CD4-positive, alpha-beta T cell treated with Interleukin-1 beta for 1 hour (primary cell): Measurements from ENCODE around the gene ABCD1.
A peak's percentile ranks its signal among the peaks of the same experiment; 100 is the strongest.

Experiments used
- DNase-seq, 2 donors: peaks; one replicate each; pipeline ENCODE4 v3.0.0-alpha.2; 2020 to 2022

The ABCD1 gene

DNA sequence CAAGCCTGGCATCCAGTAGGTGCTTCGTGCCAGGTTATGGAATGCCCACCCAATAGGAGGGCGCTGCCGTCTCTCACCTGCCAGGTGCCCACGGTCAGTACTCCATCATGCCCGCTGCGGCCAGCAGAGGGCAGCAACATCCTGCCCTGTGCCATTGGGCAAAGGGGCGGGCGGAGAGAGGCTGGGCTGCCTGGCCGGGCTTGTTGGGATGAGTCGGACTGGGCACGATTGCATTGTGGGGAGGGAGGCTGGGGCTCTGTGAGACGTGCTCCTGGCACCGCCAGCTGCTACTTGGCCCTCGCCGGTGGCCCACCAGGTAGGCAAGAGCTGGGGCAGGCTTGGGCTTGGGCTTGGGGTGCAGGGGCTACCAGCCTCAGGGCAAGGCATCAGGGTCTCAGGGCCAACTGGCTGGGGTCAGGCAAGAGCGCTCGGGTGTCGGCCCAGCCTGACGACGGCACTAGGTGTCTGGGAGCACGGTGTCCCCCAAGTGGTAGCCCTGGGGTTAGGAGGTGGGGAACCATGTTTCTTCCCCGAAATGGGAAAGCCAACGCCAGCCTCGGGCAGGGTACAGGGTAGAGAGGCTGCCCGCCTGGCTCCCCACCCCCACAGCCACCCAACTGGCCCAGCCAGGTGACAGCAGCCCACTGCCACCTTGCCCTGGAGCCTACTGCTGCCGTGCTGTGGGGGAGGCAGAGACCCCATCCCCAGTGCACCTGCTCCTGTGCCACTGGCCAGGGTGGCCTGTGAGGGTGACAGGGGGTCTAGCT is 39.5 kb downstream of the ABCD1 start, which contains the start of gene PLXNB3:
TSS of gene PLXNB3 (plus strand) at position 261 of the 767 bp plus-strand sequence. CDS start 1,287 bp downstream, outside the sequence.
- peak; percentile 75 to 78 for DNase-seq

DNA sequence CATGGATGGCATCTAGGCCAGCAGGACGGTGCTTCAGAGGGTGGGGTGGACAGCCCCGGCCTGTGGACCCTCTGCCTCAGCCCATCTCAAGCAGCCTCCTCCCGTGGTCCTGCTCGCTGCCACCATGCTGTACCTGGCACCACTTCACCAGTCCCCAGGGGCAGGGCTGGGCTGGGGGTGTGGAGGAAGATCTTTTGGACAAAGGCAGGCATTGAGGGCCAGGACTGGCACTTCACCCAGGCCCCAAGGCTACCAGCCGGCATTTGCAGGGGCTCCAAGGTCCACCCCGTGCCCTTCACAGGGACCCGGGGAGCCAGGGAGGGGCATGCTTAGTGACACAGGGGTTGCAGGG is 40.1 kb downstream of the ABCD1 start:
- no peak for DNase-seq

DNA sequence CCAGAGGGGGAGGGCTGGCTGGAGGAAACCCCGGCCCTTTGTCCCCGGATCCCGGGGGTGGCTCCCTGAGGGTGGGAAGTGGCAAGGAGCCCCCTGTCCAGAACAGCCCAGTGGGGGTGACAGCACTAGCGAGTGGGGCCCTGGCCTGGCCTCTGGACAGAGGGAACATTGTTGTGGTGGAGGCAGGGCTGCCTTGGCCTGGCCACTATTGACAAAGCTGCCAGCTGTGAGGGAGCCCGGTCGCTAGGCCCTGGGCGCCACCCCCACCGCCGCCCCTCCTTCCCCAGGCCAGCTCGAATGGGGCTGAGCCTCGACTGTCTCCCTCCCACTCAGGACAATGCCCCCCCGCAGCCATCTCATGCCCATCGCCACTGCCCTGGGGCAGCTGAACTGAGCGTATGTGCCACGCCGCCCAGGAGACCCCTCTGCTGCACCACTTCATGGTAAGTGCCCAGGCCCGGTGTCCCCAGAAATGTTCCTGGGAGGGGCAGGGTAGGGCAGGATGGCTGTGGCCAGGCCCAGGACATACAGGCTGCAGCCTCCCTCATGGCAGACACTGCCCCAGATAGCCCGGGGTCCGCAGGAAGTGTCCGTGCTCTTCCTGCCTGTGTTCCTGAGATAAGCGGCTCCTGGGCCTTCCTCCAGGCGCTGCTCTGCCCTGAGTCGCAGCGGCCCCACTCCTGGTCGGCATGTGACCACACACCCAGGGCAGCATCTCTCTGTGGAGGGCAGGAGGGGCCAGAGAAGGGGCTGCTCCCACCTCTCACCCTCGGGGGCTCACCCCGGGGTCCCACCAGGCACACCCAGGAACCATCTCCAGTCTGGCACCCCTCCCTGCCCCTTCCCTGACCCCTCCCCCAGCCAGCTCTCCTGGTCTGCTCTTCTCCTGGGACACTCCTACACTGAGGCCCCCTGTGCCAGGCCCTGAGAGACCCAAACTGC is 40.8 kb downstream of the ABCD1 start:
- DNase-seq: no peak

DNA sequence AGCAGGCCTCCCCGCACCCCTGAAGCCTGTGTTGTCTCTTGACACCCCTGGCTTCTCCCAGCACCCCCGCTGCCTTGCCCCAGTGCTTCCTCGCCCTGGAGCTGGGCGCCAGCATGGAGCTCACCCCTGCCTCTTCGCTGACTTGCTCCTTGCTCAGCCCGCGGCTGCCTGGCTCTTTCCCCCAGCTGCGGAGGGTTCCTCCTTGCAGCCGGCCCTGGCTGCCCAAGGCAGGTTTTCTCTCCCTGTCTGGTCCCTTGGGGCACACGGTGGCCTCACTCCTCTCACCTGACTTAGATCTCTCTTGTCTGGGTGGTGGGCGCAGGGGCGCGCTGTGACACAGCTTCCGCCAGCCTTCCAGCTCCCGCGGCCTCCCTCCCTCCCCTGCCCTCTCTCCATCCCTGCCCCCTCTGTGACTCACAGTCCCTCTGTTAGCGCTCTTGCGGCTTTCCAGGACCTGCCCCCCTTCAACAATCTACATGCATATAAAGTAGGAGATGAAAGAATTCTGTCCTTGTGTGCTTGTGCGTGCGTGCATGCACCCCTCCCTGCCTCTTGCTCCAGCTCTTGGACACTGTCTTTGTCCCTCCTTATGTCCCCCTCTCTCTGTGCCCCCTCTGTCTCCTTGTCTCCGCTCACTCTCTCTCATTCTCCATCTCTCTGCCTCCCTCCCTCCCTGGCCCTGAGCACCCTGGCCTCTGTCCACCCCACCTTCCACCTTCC is 41.6 kb downstream of the ABCD1 start:
- no peak for DNase-seq

DNA sequence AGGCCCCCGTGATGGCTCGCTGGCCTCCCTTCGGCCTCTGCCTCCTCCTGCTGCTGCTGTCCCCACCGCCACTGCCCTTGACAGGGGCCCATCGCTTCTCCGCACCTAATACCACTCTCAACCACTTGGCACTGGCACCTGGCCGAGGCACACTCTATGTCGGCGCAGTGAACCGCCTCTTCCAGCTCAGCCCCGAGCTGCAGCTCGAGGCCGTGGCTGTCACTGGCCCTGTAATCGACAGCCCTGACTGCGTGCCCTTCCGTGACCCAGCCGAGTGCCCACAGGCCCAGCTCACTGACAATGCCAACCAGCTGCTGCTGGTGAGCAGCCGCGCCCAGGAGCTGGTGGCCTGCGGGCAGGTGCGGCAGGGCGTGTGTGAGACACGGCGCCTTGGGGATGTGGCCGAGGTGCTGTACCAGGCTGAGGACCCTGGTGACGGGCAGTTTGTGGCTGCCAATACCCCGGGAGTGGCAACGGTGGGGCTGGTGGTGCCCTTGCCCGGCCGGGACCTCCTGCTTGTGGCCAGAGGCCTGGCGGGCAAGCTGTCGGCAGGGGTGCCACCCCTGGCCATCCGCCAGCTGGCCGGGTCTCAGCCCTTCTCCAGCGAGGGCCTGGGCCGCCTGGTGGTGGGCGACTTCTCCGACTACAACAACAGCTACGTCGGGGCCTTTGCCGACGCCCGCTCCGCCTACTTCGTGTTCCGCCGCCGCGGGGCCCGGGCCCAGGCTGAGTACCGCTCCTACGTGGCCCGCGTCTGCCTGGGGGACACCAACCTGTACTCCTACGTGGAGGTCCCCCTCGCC is 42.4 kb downstream of the ABCD1 start:
- DNase-seq: no peak

DNA sequence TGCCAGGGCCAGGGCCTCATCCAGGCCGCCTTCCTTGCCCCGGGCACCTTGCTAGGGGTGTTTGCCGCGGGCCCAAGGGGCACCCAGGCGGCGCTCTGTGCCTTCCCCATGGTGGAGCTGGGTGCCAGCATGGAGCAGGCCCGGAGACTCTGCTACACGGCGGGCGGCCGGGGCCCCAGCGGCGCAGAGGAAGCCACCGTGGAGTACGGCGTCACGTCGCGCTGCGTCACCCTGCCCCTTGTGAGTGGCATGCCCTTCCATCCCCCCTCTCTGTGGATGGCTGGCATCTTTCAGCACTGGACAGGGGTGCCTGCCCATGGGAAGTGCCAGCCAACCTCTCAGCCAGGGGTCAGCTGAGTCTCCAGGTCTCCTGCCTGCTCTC is 43.0 kb downstream of the ABCD1 start:
- no peak for DNase-seq

DNA sequence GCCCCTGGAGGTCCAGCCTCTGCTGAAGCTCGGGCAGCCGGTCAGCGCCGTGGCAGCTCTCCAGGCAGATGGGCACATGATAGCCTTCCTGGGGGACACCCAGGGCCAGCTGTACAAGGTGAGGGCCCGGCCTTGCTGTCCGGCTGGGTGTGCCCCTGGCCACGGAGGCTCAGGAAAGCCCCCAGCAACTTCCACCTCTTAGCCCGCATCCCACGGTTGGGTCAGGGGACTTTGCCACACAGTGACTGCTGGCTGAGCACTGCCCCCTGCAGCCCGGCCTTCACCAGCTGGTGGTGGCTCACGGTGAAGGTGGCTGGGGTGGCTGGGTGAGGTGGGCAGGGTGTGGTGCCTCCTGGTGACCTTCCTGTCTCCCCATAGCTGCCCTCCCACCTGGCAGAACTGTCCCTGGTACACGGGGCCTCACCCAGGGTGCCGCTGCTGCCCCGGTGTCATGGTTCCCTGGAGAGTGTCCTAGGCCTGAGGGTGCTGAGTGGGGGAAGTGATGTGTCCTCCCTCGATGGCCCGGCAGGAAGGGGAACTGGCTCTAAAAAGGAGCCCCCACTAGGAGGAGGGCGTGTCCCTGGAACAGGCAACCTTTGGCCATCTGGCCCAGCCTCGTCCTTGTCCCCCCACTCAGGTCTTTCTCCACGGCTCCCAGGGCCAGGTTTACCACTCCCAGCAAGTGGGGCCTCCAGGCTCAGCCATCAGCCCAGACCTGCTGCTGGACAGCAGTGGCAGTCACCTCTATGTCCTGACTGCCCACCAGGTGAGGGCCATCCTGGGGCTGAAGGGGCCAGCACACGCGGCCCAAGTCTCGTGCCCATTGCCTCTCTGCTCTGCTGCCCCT is 43.9 kb downstream of the ABCD1 start:
- no peak for DNase-seq

DNA sequence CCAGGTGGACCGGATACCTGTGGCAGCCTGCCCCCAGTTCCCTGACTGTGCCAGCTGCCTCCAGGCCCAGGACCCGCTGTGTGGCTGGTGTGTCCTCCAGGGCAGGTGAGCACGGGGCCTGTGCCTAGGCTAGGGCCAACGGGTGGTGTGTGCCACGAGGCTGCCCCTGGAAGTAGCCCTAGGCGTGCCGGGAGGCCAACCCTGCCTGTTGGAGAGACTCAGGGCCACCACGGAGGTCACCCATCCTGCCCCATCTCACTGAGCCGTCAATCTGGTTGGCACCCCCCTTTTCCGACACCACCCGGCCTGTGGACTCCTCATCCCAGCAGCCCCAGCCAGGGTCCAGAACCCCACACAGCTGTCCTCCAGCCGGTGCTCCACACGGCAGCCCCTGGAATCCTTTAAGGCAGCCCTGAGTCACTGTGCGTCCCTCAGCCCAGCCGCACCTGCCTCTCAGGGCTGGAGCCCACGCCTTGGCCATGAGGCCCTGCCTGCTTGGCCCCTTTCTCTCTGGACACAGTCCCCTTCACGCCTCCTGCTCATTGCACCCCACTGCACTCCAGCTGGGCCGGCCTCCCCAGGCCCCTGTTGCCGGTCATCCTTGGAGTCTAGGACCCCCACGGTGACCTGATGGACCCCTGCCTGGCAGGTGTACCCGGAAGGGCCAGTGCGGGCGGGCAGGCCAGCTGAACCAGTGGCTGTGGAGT is 44.7 kb downstream of the ABCD1 start:
- DNase-seq: no peak

DNA sequence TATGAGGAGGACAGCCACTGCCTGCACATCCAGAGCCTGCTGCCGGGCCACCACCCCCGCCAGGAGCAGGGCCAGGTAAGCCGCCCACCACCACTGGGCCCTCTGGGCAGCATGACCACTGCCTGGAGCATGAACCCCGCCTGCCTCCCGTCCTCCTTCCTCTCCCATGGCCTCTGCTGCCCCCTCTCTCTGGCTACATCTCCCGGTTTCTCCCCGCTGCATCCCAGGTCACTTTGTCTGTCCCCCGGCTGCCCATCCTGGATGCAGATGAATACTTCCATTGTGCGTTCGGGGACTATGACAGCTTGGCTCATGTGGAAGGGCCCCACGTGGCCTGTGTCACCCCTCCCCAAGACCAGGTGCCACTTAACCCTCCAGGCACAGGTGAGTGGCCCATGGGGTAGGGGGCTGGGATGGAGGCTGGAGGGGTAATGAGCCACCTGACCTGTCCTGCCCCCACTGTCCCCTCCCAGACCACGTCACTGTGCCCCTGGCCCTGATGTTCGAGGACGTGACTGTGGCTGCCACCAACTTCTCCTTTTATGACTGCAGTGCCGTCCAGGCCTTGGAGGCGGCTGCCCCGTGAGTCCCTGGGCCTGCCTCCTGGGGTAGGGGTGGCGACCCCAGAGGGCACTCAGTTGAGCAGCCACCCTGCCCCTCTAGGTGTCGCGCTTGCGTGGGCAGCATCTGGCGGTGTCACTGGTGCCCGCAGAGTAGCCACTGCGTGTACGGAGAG is 45.4 kb downstream of the ABCD1 start:
- no peak for DNase-seq

DNA sequence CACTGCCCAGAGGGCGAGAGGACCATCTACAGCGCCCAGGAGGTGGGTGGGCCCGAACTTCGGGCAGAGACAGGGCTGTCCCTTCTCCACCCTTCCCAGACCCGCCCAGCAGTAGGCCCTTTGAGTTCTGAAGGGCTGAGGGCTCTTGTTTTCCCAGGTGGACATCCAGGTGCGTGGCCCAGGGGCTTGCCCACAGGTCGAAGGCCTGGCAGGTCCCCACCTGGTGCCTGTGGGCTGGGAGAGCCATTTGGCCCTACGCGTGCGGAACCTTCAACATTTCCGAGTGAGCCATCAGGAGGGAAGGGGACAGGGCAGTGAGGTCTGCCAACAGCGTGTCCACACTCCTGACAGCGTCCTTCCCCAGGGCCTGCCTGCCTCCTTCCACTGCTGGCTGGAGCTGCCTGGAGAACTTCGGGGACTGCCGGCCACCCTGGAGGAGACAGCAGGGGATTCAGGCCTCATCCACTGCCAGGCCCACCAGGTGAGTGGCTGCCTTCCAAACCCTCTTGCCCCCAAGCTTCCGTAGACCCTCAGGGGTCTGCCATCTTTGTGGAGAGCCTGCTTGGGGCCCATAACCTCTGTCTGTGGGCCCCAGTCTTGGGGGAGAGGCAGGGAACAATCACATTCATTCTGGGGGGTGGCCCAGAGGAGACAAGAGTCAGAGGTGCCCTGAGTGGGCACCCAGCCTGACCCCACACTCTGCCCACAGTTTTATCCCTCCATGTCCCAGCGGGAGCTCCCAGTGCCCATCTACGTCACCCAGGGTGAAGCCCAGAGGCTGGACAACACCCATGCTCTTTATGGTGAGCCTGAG is 46.2 kb downstream of the ABCD1 start:
- no peak for DNase-seq

DNA sequence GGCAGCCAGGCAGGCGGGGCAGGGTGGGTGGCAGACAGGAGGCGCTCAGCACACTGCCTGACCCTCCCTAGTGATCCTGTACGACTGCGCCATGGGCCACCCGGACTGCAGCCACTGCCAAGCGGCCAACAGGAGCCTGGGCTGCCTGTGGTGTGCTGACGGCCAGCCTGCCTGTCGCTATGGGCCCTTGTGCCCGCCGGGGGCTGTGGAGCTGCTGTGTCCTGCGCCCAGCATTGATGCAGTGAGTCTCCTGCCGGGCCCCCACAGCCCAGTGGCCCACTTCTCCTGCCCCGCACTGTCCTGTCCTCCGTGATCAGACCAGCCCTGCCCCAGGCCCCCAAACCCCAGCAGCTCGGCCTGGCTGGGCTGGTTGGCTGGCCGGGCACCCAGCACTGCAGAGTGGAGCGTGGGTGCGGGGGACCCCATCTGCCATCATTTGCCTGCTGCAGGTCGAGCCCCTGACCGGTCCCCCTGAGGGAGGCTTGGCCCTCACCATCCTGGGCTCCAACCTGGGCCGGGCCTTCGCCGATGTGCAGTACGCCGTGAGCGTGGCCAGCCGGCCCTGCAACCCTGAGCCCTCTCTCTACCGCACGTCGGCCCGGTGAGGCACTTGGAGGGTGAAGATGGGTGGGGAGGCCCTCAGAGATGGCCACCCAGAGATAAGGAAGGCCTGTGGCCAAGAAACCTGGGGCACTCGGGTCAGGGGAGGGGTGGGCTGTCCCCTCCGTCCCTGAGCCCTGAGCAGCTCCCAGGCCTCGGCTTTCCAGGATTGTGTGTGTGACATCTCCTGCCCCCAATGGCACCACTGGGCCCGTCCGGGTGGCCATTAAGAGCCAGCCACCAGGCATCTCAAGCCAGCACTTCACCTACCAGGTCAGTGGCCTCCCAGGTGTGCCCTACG is 47.0 kb downstream of the ABCD1 start:
- no peak for DNase-seq

DNA sequence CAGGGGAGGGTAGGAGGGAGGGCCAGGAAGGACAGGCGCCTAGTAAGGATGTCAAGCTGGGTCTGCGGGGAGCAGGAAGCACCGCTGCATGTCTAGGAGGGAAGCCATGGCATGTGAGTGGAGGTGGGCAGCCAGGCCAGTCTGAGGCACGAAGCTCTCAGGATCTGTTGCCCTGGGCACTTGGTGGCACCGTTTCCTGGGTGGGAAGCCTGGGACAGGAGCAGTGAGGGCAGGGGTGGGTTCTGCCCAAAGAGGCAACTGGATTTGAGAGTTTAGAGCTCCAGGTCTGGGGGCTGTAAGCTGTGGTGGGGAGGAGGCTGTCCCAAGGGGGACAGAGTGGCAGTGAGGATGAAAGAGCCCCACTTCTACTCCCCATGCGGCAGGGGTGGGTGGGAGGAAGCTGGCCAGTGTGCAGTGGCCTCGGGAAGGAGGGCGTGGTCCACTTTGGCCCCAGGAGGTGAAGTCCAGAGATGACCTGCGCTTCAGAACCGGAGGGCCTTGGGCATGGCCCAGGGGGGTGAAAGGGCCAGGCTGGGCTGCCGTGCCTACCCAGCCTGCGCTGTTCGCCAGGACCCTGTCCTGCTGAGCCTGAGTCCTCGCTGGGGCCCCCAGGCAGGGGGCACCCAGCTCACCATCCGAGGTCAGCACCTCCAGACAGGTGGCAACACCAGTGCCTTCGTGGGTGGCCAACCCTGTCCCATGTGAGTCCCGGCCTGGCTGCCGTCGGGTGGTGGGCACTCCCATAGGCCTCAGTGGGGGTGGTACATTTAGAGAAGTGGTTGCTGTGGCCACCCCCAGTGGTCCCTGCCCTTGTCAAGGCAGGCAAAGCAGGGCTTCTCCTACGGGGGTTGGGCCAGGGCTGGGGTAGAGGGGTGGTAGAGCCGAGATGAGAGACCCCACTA is 47.9 kb downstream of the ABCD1 start:
- no peak for DNase-seq

DNA sequence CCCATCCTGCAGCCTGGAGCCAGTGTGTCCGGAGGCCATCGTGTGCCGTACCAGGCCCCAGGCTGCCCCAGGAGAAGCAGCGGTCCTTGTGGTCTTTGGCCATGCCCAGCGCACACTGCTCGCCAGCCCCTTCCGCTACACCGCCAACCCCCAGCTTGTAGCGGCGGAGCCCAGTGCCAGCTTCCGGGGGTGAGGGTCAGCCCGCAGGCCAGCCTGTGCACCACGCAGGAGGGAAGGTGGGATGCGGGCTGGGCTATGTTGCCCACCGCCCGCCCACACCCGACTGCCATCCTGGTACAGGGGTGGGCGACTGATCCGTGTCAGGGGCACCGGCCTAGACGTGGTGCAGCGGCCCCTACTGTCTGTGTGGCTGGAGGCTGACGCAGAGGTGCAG is 48.6 kb downstream of the ABCD1 start:
- DNase-seq: no peak

DNA sequence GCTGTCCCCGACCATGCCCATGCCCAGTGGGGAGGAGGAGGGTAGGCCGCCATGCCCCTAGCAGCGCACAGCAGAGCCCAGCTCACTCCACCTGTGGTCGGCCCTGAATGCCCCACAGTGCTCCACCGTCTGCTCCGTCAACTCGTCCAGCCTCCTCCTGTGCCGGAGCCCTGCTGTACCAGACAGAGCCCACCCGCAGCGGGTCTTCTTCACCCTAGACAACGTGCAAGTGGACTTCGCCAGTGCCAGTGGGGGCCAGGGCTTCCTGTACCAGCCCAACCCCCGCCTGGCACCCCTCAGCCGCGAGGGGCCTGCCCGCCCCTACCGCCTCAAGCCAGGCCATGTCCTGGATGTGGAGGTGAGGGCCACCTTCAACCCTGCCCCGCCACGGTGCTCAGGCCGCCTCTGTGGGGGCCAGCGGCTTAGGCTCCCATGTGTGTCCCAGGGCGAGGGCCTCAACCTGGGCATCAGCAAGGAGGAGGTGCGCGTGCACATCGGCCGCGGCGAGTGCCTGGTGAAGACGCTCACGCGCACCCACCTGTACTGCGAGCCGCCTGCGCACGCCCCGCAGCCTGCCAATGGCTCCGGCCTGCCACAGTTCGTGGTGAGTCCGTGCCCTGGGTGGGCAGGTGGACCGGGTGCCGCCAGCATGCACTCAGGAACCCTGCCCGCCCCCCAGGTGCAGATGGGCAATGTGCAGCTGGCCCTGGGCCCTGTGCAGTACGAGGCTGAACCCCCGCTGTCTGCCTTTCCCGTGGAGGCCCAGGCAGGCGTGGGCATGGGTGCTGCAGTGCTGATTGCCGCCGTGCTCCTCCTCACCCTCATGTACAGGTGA is 49.3 kb downstream of the ABCD1 start:
- no peak for DNase-seq

DNA sequence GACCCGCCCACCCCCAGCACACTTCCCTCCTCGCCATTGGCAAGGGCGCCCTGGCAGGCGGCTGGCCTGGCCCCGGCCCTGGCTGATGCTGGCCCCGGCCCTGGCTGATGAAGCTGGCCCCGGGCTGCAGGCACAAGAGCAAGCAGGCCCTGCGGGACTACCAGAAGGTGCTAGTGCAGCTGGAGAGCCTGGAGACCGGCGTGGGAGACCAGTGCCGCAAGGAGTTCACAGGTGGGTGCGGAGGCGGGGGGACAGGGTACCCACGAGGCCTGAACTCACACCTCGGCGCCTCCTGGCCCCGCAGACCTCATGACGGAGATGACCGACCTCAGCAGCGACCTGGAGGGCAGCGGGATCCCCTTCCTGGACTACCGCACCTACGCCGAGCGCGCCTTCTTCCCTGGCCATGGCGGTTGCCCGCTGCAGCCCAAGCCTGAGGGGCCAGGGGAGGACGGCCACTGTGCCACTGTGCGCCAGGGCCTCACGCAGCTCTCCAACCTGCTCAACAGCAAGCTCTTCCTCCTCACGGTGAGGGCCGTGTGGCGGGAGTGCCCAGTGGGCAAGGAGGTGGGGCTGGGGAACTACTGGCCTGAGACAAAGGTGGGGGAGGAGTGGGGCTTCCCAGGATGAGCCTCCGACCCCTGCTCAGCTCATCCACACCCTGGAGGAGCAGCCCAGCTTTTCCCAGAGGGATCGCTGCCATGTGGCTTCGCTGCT is 50.1 kb downstream of the ABCD1 start:
- DNase-seq: no peak
